COLO668 (cell line): ENCODE data around the gene RAB9A.
A peak's percentile ranks its signal among the peaks of the same experiment; 100 is the strongest.

Experiments used
- DNase-seq: peaks from one replicate; lab custom pipeline; 2025; ENCODE audit not compliant: unreplicated experiment; lab: John Stamatoyannopoulos, UW

Gene RAB9A

DNA sequence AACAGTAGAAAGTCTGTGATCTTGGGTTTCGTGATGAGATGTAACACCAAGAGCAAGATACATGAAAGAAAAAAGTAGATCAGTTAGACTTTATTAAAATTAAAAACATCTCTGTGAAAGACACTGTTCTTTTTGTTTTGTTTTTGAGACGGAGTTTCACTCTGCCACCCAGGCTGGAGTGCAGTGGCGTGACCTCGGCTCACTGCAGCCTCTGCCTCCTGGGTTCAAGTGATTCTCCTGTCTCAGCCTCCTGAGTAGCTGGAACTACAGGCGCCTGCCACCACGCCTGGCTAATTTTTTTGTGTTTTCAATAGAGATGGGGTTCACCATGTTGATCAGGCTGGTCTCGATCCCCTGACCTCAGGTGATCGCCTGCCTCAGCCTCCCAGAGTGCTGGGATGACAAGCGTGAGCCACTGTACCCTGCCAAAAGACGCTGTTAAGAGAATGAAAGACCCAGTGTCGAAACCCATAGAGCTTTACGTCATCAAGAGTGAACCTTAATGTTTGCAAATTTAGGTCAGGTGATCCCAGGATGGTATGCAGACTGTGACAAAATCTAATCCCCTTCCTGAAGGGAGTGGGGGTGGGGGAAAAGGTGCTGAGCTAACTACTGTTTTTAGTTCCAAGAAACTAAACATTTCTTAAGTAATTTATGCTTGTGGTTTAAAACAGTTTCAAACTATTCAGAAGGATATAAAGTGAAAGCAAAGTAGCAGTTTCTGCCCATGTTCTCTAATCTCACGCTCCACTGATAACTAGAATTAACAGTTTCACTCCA is 53.7 kb downstream of the RAB9A start:
- DNase-seq, result no peak

- DNase-seq, result peak; percentile 25
Observed at GRCh38 chrX:13747836-13748235, 58.9 kb downstream of the RAB9A start.

DNA sequence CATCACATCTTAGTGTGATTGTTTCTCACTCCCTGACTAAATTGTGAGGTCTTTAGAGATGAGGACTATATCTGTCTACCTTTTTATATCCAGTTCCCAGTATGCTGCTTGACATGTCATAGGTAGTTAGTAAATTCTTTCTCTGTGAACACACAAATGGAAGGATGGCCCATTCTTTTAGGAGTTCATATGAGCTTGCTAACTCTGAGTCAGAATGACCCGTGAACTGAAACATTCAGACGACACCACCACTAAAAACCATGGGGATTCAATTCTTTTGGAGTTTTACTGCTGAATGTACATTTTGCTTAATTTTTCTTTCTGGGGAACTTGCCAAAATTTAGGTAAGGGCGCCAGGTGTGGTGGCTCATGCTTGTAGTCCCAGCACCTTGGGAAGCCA is 59.6 kb downstream of the RAB9A start:
- DNase-seq, result no peak

GRCh38 chrX:13750204-13750603 is 61.3 kb downstream of the RAB9A start:
- no peak for DNase-seq

DNA sequence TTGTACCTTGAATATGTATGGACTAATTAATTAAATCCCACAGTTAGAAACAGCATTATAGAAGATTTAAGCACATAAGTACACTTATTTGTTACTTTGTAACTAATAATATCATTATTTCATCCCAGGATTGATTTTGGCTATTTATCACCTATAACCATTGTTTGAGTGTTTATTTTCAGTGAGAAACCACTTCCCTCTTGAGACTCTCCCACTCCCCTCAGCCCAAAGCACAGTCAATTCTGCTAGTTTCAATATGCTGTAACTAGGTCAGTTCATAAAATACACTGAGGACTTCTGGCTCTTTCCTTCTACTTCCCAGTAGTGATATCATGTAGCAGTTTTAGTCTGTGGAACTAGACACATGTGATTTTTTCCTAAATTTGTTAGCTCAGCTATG is 61.9 kb downstream of the RAB9A start:
- no peak for DNase-seq

- no peak for DNase-seq
Observed at GRCh38 chrX:13752141-13752540, 63.2 kb downstream of the RAB9A start.

- no peak for DNase-seq
Observed at GRCh38 chrX:13752646-13753045, 63.7 kb downstream of the RAB9A start.

DNA sequence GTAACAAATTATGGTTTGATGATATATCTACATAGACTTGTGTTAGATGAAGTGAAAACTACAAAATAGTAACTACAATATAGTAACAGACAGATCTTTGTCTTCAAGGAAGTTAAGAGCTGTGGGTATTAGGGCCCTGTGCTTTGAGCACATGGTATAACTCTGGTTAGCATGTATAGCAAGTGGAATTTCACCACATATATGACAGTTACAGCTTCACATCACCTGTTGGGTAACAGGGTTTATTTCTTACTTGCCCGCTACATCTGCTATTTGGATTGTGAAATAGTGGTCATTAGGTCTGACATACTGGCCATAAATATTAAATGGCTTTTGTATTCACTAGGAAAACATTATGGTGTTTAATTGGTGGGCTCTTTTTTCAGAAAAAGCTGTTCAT is 65.8 kb downstream of the RAB9A start:
- DNase-seq, result no peak

- DNase-seq, result no peak
Observed at GRCh38 chrX:13755254-13755653, 66.3 kb downstream of the RAB9A start.

DNA sequence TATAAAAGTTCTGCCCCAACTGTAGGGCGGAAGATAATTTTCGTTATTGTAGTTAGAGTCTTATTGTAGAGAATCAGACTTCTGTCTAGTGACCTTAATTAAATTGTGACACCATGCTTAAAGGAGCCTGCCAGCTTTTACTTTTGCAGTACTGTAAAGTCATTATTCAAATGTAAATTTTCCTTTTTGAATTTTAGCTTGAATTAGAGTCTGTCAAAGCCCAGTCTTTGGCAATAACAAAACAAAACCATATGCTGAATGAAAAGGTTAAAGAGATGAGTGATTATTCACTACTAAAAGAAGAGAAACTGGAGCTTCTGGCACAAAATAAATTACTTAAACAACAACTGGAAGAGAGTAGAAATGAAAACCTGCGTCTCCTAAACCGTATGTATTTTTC is 67.5 kb downstream of the RAB9A start:
- no peak for DNase-seq

- no peak for DNase-seq
Observed at GRCh38 chrX:13759152-13759718, 70.3 kb downstream of the RAB9A start.
